Stimulated activated CD4-positive, alpha-beta T cell treated with anti-CD3 and anti-CD28 coated beads, Interleukin-1b, Interleukin-23, amount 100 ng/mL, for 24 hours (primary cell): ENCODE measurements around the gene TNS4.
"Not testable (repeated sequence)": the region's sequence is repeated elsewhere in the genome, so short reads cannot be mapped to it uniquely, and the experiment has no call there.

Experiments
- DNase-seq, 4 experiments: peaks; one replicate each; pipeline ENCODE4 v3.0.0-alpha.2; 2020; ENCODE audit warnings: low read depth in 4 of 4, low spot score in 1 of 4

The TNS4 gene, protein sequence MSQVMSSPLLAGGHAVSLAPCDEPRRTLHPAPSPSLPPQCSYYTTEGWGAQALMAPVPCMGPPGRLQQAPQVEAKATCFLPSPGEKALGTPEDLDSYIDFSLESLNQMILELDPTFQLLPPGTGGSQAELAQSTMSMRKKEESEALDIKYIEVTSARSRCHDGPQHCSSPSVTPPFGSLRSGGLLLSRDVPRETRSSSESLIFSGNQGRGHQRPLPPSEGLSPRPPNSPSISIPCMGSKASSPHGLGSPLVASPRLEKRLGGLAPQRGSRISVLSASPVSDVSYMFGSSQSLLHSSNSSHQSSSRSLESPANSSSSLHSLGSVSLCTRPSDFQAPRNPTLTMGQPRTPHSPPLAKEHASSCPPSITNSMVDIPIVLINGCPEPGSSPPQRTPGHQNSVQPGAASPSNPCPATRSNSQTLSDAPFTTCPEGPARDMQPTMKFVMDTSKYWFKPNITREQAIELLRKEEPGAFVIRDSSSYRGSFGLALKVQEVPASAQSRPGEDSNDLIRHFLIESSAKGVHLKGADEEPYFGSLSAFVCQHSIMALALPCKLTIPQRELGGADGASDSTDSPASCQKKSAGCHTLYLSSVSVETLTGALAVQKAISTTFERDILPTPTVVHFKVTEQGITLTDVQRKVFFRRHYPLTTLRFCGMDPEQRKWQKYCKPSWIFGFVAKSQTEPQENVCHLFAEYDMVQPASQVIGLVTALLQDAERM

DNA sequence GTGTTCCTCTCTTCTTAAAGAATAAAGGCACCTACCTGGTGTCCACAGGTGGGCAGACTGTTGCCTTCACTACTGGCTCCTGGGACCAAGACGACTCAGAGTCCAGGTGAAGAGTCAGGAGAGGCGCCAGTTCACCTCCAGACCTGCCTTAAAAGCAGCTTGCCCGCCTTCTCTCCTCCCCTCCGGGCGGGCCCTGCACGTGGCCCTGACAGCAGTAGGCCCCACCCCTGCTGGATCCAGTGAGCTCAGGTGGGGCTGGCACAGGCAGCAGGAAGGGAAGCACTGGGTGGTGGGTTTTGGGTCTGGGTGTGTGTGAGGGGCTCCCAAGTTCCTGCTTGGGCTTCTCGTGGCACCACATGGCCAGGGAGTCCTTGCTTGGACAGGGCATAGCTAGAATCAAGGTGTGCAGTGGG, at the start of gene TNS4:
Gene TNS4 (minus strand): TSS at position 125 of the 413 bp plus-strand sequence. CDS start 5,198 bp downstream, outside the sequence.
- DNase-seq: no peak

- no peak for DNase-seq
Measured at GRCh38 chr17:40550608-40551007, 49.2 kb upstream of the TNS4 start.

DNA sequence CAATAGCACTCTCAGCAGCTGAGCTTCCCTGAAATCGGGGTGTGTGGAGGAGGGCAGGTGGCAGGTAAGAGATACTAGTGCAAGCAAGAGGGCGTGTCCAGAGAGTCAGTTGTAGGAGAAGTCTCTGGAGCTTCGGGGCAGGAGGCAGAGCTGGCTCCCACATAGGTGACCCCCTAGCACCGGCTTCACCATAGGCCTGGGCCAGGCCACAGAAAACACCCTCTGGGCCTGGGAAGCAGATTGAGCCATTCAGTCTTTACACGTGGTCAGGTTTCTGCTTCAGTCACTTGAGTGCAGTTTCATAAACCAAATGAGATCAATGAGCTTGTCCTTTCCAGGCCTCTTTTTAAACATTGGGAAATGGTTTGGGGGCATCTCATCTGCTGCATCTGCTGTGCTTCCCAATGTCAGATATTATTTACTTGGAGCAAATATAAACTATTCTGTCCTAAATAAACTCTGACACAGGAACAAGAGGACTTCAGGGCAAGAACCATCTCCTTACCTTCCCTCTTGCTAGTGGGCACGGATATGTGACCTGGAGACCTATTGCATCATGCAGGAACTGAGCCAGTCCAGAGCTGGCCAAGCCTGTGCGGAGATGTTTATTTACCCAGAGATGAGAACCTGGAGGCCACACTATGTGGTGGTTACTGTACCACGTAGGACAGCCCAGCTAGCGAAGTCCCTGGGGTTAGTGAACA, 47.7 kb upstream of the TNS4 start:
- DNase-seq: no peak

- no peak for DNase-seq
Measured at GRCh38 chr17:40548491-40548981, 47.1 kb upstream of the TNS4 start.

DNA sequence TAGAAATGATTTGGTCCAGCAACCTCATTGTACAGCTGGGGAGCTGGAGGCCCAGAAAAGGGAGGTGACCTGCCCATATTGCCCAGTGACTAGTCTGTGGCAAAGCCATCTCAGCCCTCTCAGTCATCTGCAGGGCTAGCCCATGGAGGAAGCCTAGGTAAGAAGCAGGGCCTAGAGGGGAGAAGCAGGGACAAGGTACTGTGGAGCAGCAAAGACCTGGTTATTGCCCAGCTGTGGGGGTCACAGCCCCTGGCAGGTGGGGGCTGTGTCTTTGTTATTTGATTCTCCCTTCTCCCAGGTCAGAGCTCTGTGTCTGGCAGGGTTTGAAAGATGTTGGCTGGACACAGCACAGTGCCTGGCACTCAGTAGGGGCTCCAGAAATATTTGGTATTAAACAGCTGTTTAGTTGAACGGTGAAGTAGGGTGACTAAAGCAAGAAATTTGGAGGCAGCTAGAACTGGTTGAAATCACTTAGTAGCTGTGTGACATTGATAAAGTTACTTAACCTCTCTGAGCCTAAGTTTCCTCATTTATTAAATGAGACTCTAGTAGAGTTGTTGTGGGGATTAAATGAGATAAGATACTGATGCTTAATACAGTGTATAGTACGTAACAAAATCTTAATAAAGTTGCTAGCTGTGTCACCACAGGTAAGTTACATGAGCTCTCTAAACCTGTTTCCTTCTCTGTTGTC, 46.5 kb upstream of the TNS4 start:
- DNase-seq: no peak

GRCh38 chr17:40547079-40547784, 45.8 kb upstream of the TNS4 start:
- no peak for DNase-seq

GRCh38 chr17:40546497-40546896, 45.1 kb upstream of the TNS4 start:
- DNase-seq: not testable (repeated sequence)

DNA sequence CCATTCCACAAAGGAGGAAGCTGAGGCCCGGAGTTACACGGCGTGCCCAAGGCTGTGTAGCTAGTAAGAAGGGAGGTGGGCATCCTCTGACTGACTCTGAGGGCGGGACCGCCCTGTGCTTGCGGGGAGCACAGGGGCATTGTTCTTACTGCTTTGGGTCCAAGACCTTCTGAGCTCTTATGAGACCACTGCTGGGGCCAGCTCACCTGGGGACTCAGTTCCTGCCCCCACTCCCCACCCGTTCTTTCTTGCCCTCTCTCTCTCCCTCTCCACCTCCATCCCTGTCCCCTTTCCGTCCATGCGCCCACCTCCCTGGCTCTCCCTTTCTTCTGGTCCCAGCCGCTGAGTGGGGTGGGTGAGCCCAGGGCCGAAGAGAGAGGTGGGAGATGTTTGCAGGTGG, 44.2 kb upstream of the TNS4 start:
- no peak for DNase-seq

- no peak for DNase-seq
Measured at GRCh38 chr17:40542558-40543411, 41.4 kb upstream of the TNS4 start.

GRCh38 chr17:40541873-40542557, 40.6 kb upstream of the TNS4 start:
- no peak for DNase-seq

DNA sequence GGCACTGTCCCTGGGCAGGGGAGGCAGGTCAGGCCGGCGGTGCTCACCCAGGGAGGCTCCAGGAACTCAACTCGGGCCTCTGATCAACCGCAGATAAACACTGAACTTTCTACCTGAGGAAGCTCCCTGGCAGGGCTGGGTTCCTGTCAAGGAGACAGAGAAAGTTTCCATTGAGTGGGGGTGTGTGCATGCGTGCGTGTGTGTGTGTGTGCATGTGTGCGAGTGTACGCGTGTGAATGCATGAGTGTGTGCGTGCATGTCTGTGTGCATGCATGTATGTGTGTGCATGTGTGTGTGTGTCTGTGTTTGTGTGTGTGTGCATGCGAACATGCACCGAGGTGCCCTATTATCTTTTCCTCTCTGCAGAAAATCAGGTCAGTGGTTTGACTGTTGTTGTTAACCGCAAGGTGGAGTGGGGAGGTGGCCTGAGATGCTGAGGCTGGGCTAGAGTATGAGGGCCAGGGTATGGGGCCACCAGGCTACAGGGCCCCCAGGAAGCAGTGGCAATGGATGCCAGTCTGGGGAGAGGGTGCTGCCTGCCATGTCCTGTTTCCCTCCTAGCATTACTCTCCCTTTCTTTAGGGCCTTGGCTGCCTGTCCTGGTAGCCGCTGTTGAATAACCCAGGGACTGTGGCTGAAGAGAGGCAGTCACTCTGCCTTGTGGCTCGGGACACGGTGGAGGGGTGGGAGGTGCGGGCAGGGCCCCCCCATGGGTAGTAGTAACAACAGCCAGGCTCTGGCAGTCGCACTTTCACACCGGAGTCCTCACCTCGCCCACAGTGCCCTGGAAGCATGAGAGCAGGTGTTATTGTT, 39.8 kb upstream of the TNS4 start:
- DNase-seq: no peak

DNA sequence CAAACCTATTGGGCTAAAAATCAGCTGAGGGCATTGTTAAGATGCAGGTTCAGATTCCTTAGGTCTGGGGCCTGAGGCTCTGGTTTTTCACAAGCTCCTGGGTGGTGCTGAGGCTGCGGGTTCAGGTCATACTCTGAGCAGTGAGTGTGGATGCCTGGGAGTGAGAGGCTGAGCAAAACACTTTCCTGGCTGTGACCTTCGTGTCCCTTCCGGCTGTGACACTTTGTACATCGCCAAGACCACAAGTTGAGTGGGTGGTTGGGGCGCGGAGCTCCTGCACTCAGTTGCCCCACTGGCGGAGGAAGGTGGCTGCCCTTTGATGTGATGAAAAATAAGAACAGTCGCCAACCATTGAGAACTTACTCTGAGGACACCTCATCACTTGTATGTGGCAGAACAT, 39.0 kb upstream of the TNS4 start:
- no peak for DNase-seq

GRCh38 chr17:40539711-40540411, 38.4 kb upstream of the TNS4 start:
- no peak for DNase-seq

DNA sequence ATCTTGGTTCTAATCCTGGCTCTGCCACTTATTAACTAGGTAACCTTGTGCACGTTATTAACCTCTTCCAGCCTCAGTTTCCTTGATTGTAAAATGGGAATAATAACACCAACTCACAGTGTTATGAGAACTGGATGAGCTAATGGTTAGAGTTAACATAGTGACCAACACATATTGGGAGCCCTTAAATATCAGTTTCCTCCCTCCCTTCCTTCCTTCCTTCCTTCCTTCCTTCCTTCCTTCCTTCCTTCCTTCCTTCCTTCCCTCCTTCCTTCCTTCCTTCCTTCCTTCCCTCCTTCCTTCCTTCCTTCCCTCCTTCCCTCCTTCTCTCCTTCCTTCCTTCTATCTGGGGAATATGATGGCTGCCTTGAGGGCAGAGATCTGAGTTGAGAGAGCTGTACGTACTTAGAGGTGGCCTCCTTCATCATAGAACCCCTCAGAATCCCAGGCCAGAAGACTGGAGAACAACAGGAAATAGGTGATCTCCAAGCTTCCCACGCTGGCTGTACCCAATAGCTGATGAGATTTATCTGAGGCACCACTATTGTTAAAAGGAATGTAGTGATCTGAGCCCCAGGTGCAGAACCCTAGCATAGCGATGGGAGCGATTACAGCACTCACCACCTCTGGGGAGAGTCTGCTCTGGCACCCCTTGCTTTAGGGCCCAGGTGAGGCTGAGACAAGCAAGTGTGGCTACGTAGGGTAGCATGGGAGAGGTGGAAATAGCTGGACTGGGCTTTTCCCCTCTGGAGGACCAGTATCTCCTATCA, 37.7 kb upstream of the TNS4 start:
- DNase-seq: no peak

DNA sequence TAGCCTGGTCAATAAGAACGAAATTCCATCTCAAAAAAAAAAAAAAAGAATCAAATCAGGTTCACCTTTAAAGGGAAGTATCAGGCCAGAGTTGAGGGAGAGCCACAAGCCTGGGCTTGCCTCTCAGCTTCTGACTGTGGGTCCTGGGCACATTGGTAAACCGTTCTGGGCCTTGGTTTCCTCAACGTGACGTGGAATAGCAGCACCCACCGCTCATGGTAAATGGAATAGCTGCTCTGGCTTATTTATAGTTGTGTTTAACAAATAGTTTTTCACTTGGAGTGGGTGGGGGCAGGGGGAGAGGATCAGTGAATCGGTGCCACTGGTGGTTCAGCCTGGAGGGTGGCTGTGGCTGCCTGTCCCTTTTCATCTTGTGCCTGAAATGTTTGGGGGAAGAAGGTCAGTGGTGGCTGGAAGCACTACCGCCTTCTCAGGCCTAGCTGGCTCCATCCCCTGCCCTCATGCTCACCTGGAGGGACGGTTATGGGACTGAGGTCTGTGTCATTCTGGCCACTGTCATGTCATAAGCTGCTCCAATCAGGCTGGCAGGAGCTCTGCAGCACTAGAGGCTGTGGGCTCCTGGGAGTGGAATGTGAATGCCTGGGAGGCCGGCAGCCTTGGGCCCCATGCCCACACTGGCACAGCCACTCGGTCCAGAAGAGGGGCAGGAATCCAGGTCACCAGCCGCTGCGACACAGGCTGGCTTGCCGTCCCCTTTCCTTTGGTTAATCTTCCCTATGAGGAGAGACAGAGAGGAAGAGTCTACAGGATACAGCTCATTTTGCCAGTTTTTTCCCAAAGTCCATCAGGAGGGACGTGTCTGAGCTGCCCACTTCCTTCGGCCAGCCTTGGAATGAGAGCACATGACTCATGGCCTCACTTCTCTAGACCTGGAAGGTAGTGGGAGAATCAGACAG, 36.9 kb upstream of the TNS4 start:
- DNase-seq: no peak
